Muscle of leg (tissue), 16 donors: ENCODE data around the gene SORBS2. TPM values are rescaled to one million over a fixed set of nuclear protein-coding genes. Genes with fewer than 3 reads are reported as not detected.
A peak's percentile ranks its signal among the peaks of the same experiment; 100 is the strongest.
"Not testable (repeated sequence)": the region's sequence is repeated elsewhere in the genome, so short reads cannot be mapped to it uniquely, and the experiment has no call there.

Source experiments
- DNase-seq: peaks from one replicate; pipeline ENCODE4 v3.0.0; 2013
- H3K27ac ChIP-seq: one replicate; pipeline ENCODE4 v1.5.1; 2013; ENCODE audit warnings: mild to moderate bottlenecking, low read length, control low read depth
- H3K27me3 ChIP-seq: one replicate; pipeline ENCODE4 v1.6.1; 2013; ENCODE audit warnings: low read length; ENCODE audit not compliant: control insufficient read depth, insufficient read depth
- H3K36me3 ChIP-seq: one replicate; pipeline ENCODE4 v1.6.1; 2013; ENCODE audit warnings: low read length; ENCODE audit not compliant: control insufficient read depth, insufficient read depth
- H3K4me1 ChIP-seq: one replicate; pipeline ENCODE4 v1.6.1; 2013; ENCODE audit warnings: low read length; ENCODE audit not compliant: control insufficient read depth, insufficient read depth
- H3K4me3 ChIP-seq: one replicate; pipeline ENCODE4 v1.5.1; 2013; ENCODE audit warnings: low read length, control low read depth
- H3K9me3 ChIP-seq: replicated peaks from 2 replicates; pipeline ENCODE4 v1.6.1; 2013; ENCODE audit warnings: low read depth, low read length; ENCODE audit not compliant: control insufficient read depth
- WGBS: methylation state at CpG from one replicate; pipeline ENCODE4 v1.1.5; 2013; ENCODE audit warnings: missing lambda C conversion rate; ENCODE audit not compliant: insufficient coverage; 5-methylcytosine and 5-hydroxymethylcytosine counted together
- long read RNA-seq, 11 donors: transcript quantifications; one replicate each; lab custom pipeline, GENCODE V29; 2026
- polyA plus RNA-seq, 8 donors: library from polyadenylated mRNA; unstranded; fragments of 120-200 nt; gene quantifications; one replicate each; pipeline versions ENCODE4 v1.2.1 to v1.2.3, GENCODE V29; 2013; ENCODE audit warnings: inconsistent platforms in 1 of 8, low replicate concordance in 1 of 8; ENCODE audit not compliant: insufficient read length in 8 of 8, insufficient read depth in 1 of 8
- total RNA-seq: library from RNA; stranded (reverse); fragments of 120-200 nt; gene quantifications from one replicate; pipeline ENCODE4 v1.2.4, GENCODE V29; 2013

Gene SORBS2, protein sequence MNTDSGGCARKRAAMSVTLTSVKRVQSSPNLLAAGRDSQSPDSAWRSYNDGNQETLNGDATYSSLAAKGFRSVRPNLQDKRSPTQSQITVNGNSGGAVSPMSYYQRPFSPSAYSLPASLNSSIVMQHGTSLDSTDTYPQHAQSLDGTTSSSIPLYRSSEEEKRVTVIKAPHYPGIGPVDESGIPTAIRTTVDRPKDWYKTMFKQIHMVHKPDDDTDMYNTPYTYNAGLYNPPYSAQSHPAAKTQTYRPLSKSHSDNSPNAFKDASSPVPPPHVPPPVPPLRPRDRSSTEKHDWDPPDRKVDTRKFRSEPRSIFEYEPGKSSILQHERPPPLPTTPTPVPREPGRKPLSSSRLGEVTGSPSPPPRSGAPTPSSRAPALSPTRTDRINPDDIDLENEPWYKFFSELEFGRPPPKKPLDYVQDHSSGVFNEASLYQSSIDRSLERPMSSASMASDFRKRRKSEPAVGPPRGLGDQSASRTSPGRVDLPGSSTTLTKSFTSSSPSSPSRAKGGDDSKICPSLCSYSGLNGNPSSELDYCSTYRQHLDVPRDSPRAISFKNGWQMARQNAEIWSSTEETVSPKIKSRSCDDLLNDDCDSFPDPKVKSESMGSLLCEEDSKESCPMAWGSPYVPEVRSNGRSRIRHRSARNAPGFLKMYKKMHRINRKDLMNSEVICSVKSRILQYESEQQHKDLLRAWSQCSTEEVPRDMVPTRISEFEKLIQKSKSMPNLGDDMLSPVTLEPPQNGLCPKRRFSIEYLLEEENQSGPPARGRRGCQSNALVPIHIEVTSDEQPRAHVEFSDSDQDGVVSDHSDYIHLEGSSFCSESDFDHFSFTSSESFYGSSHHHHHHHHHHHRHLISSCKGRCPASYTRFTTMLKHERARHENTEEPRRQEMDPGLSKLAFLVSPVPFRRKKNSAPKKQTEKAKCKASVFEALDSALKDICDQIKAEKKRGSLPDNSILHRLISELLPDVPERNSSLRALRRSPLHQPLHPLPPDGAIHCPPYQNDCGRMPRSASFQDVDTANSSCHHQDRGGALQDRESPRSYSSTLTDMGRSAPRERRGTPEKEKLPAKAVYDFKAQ (N-terminal part only)
- total RNA-seq (17.7 TPM), polyA plus RNA-seq (10 to 100 TPM; 19.1 to 48.5 (median 36.9) TPM)
- long read RNA-seq, donor 1, result 0 reads
- long read RNA-seq, donor 2, partial matches to known transcripts, result 0 of 1 reads
- long read RNA-seq, donor 2, other reads (novel, unspliced or antisense), result 0 of 1 reads
- long read RNA-seq, donor 3, partial matches to known transcripts, result 0 of 3 reads
- long read RNA-seq, donor 3, other reads (novel, unspliced or antisense), result 0 of 3 reads
- long read RNA-seq, donor 4, result 0 reads
- long read RNA-seq, donor 5, partial matches to known transcripts, result 0 of 6 reads
- long read RNA-seq, donor 5, other reads (novel, unspliced or antisense), result 0 of 6 reads
- long read RNA-seq, donor 6, partial matches to known transcripts, result 0 of 5 reads
- long read RNA-seq, donor 6, other reads (novel, unspliced or antisense), result 0 of 5 reads
- long read RNA-seq, donor 7, transcript SORBS2-251 (2 exons, 420 nt), result major isoform, 5 of 8 reads
- long read RNA-seq, donor 7, partial matches to known transcripts, result 0 of 8 reads
- long read RNA-seq, donor 7, other reads (novel, unspliced or antisense), result 0 of 8 reads
- long read RNA-seq, donor 8, partial matches to known transcripts, result 0 of 2 reads
- long read RNA-seq, donor 8, other reads (novel, unspliced or antisense), result 0 of 2 reads
- long read RNA-seq, donor 9, transcript SORBS2-251 (2 exons, 420 nt), result major isoform, 6 of 7 reads
- long read RNA-seq, donor 9, partial matches to known transcripts, result 0 of 7 reads
- long read RNA-seq, donor 9, other reads (novel, unspliced or antisense), result 0 of 7 reads
- long read RNA-seq, donor 10, partial matches to known transcripts, result 0 of 3 reads
- long read RNA-seq, donor 10, other reads (novel, unspliced or antisense), result 0 of 3 reads
- long read RNA-seq, donor 11, partial matches to known transcripts, result 0 of 3 reads
- long read RNA-seq, donor 11, other reads (novel, unspliced or antisense), result 0 of 3 reads

GRCh38 chr4:185811509-185812364 is at the start of gene SORBS2:
SORBS2 (minus strand) TSS chr4:185812194; CDS start chr4:185690571, 121,623 bp downstream.
- Histone ChIP-seq H3K4me3 (peak within 1 kb of the TSS; percentile 28), H3K4me1 (peaks cover 2% of the 10 kb centered on the region), H3K27ac (peak within 1 kb of the TSS; percentile 44), H3K27me3 (peaks cover 2% of the 10 kb centered on the region), H3K9me3 (no peaks in the 10 kb centered on the region), H3K36me3 (no peaks in the 10 kb centered on the region)
- DNase-seq, result peak; percentile 56
- WGBS, result 43% methylated on average over 15 of the region's 20 CpGs

GRCh38 chr4:185859111-185859510 is 47.1 kb upstream of the SORBS2 start:
- Histone ChIP-seq H3K4me1 (no peaks in the 10 kb centered on the region), H3K27ac (no peak overlapping the region), H3K27me3 (no peaks in the 10 kb centered on the region), H3K36me3 (no peaks in the 10 kb centered on the region), H3K9me3 (peaks cover 2% of the 10 kb centered on the region), H3K4me3 (no peak overlapping the region)
- 29% methylated on average over 4 of the region's 7 CpGs for WGBS
- no peak for DNase-seq

GRCh38 chr4:185857561-185857960 is 45.6 kb upstream of the SORBS2 start:
- not testable (repeated sequence) for H3K27ac ChIP-seq, H3K36me3 ChIP-seq, H3K27me3 ChIP-seq, H3K4me1 ChIP-seq, DNase-seq, H3K9me3 ChIP-seq, H3K4me3 ChIP-seq
- 80% methylated on average over 1 of the region's 4 CpGs for WGBS

DNA sequence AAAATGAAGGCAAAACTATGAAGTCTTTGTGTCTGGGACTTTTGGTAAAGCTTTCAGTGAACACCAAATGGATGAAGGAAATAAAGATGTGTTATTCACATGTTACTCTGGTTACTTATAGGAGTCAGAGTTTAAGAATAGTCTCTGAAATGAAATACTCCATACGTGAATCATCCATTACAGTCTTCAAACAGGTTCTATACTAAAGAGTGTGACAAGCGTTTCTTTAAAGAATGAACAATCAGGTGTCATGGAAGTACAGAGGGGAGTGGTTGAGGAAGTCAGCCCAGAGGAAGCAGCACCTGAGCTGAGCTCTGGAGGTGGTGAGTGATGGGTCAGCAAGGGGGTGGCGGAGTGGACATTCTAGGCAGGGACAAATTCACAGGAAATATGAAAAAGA is 41.8 kb upstream of the SORBS2 start:
- H3K9me3 ChIP-seq, result peaks cover 2% of the 10 kb centered on the region
- 50% methylated on average over 1 of the region's 3 CpGs for WGBS
- no peaks in the 10 kb centered on the region for H3K36me3 ChIP-seq
- peaks cover 5% of the 10 kb centered on the region for H3K4me1 ChIP-seq
- H3K4me3 ChIP-seq, result no peak overlapping the region
- no peak for DNase-seq
- no peak overlapping the region for H3K27ac ChIP-seq
- H3K27me3 ChIP-seq, result no peaks in the 10 kb centered on the region

- Histone ChIP-seq H3K4me3 (no peak overlapping the region), H3K27ac (no peak overlapping the region), H3K9me3 (peaks cover under 1% of the 10 kb centered on the region), H3K36me3 (no peaks in the 10 kb centered on the region), H3K27me3 (no peaks in the 10 kb centered on the region), H3K4me1 (peaks cover 6% of the 10 kb centered on the region)
- no CpG with 5 or more reads among the region's 1 CpG for WGBS
- no peak for DNase-seq
Observed at GRCh38 chr4:185852961-185853360, 41.0 kb upstream of the SORBS2 start.

DNA sequence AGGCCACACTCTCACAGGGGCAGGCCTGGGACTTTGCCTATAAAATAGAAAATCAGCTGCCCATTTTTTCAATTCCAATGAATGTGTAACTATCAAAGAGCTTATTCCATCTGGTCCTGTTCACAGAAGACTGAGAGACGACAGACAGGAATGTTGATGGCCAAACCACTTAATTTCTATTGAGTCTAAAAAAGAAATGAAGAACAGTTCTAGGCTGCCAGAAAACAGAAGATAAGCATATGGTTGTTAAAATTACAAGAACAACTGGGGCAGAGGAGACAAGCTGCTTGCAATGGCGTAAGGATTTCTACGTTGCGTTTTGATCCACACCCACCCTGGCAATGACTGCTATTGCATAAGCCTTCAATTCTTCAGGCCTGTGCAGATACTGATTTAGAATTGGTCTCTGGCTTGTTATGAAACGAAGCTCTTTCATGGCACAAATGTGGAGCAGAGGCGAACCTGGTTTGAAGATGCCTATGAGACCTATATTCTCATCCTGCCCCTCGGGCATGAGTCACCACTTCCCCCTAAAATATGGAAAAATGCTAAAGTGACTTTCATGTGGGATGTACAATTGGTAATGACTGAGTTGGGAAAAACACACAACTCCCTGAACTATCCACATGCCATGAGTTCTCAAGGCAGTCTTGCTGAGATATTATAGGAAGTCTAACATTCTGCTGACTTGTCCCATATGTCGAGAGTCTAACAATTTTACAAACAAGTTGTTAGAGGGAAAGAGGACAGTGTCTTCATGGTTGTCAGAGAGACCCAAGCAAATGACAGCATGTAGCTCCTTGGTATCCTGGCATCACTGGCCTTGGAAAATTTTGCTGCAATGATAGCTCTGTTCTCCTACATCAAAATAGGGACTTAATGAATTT is 37.9 kb upstream of the SORBS2 start:
- no peaks in the 10 kb centered on the region for H3K27me3 ChIP-seq
- H3K4me3 ChIP-seq, result no peak overlapping the region
- peaks cover 3% of the 10 kb centered on the region for H3K9me3 ChIP-seq
- no peak overlapping the region for H3K27ac ChIP-seq
- no peaks in the 10 kb centered on the region for H3K36me3 ChIP-seq
- H3K4me1 ChIP-seq, result peaks cover 11% of the 10 kb centered on the region
- DNase-seq, result peak; percentile 44
- WGBS, result 73% methylated on average over 3 of the region's 8 CpGs

GRCh38 chr4:185847352-185848097 is 35.5 kb upstream of the SORBS2 start:
- Histone ChIP-seq H3K4me3 (no peak overlapping the region), H3K27ac (peak overlapping the region; percentile 31), H3K9me3 (peaks cover 3% of the 10 kb centered on the region), H3K27me3 (no peaks in the 10 kb centered on the region), H3K4me1 (peaks cover 9% of the 10 kb centered on the region), H3K36me3 (no peaks in the 10 kb centered on the region)
- DNase-seq, result peak; percentile 78
- WGBS, result 33% methylated on average over 9 of the region's 13 CpGs
